PC-9 (cell line): ENCODE results near the gene CTNNBL1.

Experiments
- EZH2 ChIP-seq: fragments of 200-600 bp; sonication (generic); IDR thresholded peaks from 2 replicates; pipeline ENCODE4 v1.8.0; 2017; ENCODE audit warnings: antibody characterized with exemption, low read depth
- TF ChIP-seq, protein P1 (sequence below): fragments of 200-600 bp; sonication (generic); conservative IDR thresholded peaks from 2 replicates; pipeline ENCODE4 v1.6.1; 2017; ENCODE audit warnings: mixed run types, antibody characterized with exemption, mild to moderate bottlenecking, moderate library complexity

DNA sequence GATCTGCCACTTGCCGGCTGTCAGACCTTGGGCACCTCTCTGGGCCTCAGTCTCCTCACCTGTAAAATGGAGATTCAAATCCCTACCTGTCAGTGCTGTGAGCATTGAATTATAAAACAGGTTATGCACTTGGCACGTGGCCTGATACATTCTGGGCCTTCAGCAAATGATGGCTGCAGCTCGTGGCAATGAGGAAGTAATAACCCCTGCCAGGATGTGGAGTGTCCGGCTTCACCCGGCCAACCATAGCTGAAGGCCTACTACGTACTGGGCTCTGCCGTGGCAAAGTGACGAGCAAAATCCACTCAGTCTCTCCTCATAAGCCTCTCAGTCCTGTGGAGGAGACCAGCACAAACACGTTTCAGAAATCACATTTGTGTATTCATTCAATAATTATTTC, 198.2 kb downstream of the CTNNBL1 start:
- TF ChIP-seq, protein P1, sequence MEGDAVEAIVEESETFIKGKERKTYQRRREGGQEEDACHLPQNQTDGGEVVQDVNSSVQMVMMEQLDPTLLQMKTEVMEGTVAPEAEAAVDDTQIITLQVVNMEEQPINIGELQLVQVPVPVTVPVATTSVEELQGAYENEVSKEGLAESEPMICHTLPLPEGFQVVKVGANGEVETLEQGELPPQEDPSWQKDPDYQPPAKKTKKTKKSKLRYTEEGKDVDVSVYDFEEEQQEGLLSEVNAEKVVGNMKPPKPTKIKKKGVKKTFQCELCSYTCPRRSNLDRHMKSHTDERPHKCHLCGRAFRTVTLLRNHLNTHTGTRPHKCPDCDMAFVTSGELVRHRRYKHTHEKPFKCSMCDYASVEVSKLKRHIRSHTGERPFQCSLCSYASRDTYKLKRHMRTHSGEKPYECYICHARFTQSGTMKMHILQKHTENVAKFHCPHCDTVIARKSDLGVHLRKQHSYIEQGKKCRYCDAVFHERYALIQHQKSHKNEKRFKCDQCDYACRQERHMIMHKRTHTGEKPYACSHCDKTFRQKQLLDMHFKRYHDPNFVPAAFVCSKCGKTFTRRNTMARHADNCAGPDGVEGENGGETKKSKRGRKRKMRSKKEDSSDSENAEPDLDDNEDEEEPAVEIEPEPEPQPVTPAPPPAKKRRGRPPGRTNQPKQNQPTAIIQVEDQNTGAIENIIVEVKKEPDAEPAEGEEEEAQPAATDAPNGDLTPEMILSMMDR, result no peak
- TF ChIP-seq EZH2, result no peak
